GM12891 (cell line): ENCODE data around the gene OTOGL.

ENCODE experiments used
- DNase-seq: peaks from one replicate; pipeline ENCODE4 v3.0.0; 2011; ENCODE audit warnings: low spot score; ENCODE audit not compliant: insufficient read length
- FAIRE-seq: peaks from 2 replicates; lab custom pipeline; 2011; peaks lifted over from hg19 to GRCh38; lab: Jason Lieb, UNC
- PAX5 ChIP-seq: IDR thresholded peaks from 2 replicates; pipeline ENCODE4 v1.6.1; 2011; ENCODE audit warnings: low read length, moderate library complexity, mild to moderate bottlenecking; ENCODE audit not compliant: insufficient read depth, severe bottlenecking
- POLR2A ChIP-seq: IDR thresholded peaks from 2 replicates; pipeline ENCODE4 v1.6.1; 2011; ENCODE audit warnings: low read depth, low read length, control low read depth
- POLR2AphosphoS5 ChIP-seq: IDR thresholded peaks from 2 replicates; pipeline ENCODE4 v1.6.1; 2011; ENCODE audit warnings: low read depth, low read length, control low read depth
- POU2F2 ChIP-seq: IDR thresholded peaks from 2 replicates; pipeline ENCODE4 v1.6.1; 2011; ENCODE audit warnings: low read depth, mild to moderate bottlenecking, control low read depth, low read length, moderate library complexity
- SPI1 ChIP-seq: IDR thresholded peaks from 2 replicates; pipeline ENCODE4 v1.6.1; 2011; ENCODE audit warnings: low read depth, low read length, control low read depth
- TAF1 ChIP-seq: IDR thresholded peaks from 2 replicates; pipeline ENCODE4 v1.6.1; 2011; ENCODE audit warnings: low read depth, low read length, control low read depth

OTOGL gene

DNA sequence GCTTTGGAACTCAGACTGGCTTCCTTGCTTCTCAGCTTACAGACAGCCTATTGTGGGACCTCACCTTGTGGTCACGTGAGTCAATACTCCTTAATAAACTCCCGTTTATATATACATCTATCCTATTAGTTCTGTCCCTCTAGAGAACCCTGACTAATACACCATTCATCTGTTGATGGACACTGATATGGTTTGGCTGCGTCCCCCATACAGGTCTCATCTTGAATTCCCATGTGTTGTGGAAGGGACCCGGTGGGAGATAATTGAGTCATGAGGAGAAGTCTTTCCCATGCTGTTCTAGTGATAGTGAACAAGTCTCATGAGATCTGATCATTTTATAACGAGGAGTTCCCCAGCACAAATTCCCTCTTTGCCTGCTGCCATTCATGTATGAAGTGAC, 57.0 kb downstream of the OTOGL start:
- DNase-seq (no peak), FAIRE-seq (no peak)
- TF ChIP-seq POLR2AphosphoS5 (no peak), PAX5 (no peak), POLR2A (no peak), SPI1 (no peak), POU2F2 (no peak), TAF1 (no peak)

DNA sequence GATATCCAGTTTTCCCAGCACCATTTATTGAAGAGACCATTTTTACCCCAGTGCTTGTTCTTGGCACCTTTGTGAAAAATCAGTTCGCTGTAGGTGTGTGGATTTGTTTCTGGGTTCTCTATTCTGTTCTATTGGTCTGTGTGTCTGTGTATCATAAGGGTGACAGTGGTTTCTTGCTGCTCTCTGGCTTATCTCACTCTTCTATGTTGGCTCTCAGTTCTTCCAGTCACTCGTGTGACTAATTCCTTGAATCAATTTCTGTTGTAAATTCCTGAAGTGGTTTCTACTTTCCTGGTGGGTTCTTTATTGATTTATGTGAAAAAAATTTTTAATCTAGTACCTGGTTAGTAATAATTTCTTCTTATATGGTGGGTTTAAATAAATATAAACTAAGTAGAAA, 58.3 kb downstream of the OTOGL start:
- FAIRE-seq, result no peak
- no peak for TF ChIP-seq TAF1
- no peak for TF ChIP-seq POLR2A
- TF ChIP-seq PAX5, result no peak
- TF ChIP-seq POLR2AphosphoS5, result no peak
- TF ChIP-seq POU2F2, result no peak
- TF ChIP-seq SPI1, result no peak
- DNase-seq, result no peak

DNA sequence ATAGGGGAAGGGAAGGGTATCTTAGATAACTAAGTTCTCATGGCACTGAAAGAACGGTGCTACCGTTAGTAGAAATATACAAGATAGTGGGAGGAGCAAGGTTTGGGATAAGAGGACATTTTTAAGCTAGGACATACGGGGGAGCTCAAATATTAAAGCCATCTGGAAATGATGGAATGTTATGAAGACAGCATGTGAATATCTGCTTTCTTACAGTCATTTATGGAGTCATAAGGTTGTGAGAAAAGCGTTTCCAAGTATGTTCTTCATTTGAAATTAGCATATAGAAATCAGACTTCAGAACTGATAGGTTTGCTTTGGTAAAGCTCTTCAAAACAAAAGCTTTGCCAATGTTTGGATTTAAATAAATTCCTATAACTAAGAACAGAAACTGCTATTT, 62.3 kb downstream of the OTOGL start:
- no peak for FAIRE-seq

DNA sequence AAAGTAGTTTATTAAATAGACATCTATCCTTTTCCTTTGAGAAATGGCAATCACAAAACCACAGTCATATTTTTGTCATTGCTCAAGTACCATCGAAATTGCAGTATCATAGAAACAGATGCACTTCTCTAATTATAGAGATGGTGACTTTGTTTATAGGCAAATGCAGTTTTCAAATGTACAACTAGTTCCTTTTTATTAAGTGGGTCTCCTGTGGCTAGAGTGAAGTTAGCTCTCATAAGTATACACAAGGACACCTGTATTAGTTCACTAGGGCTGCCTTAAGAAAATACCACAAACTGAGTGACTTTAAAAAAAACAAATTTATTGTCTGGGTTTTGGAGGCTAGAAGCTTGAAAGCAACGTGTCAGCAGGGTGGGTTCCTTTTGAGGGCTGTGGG, 62.8 kb downstream of the OTOGL start:
- no peak for FAIRE-seq
- no peak for DNase-seq
- no peak for TF ChIP-seq PAX5
- TF ChIP-seq POLR2AphosphoS5, result no peak
- TF ChIP-seq SPI1, result no peak
- no peak for TF ChIP-seq POLR2A
- no peak for TF ChIP-seq POU2F2
- no peak for TF ChIP-seq TAF1

More for the DNA sequence above, 62.3 kb downstream of the OTOGL start:
- no peak for DNase-seq
- no peak for TF ChIP-seq POLR2A
- TF ChIP-seq POLR2AphosphoS5, result no peak
- TF ChIP-seq SPI1, result no peak
- no peak for TF ChIP-seq PAX5
- TF ChIP-seq TAF1, result no peak
- no peak for TF ChIP-seq POU2F2

GRCh38 chr12:80165746-80166145, 66.4 kb downstream of the OTOGL start:
- no peak for DNase-seq
- TF ChIP-seq TAF1, result no peak
- no peak for TF ChIP-seq POLR2AphosphoS5
- no peak for TF ChIP-seq SPI1
- TF ChIP-seq PAX5, result no peak
- TF ChIP-seq POU2F2, result no peak
- TF ChIP-seq POLR2A, result no peak
- FAIRE-seq, result no peak

- FAIRE-seq (no peak), DNase-seq (no peak)
- TF ChIP-seq SPI1, result no peak
- TF ChIP-seq PAX5, result no peak
- no peak for TF ChIP-seq POLR2A
- no peak for TF ChIP-seq TAF1
- no peak for TF ChIP-seq POLR2AphosphoS5
- TF ChIP-seq POU2F2, result no peak
Observed at GRCh38 chr12:80166751-80167150, 67.4 kb downstream of the OTOGL start.

GRCh38 chr12:80168936-80169335, 69.6 kb downstream of the OTOGL start:
- FAIRE-seq (no peak), DNase-seq (no peak)
- no peak for TF ChIP-seq POU2F2
- no peak for TF ChIP-seq TAF1
- TF ChIP-seq PAX5, result no peak
- no peak for TF ChIP-seq SPI1
- no peak for TF ChIP-seq POLR2A
- no peak for TF ChIP-seq POLR2AphosphoS5

DNA sequence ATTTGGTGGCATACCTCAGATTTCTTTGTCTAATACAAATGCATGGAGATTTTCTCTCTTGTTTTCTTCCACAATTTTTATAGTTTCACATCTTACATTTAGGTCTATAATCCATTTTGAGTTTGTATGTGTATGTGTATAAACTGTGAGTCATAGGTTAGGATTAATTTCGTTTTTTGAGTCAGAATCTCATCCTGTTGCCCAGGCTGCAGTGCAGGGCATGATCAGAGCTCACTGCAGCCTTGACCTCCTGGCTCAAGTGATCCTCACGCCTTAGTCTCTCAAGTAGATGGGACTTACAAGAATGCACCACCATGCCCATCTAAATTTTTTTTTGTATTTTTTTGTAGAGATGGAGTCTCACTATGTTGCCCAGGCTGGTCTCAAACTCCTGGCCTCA, 71.6 kb downstream of the OTOGL start:
- DNase-seq (no peak), FAIRE-seq (no peak)
- TF ChIP-seq TAF1 (no peak), POLR2AphosphoS5 (no peak), SPI1 (no peak), PAX5 (no peak), POLR2A (no peak), POU2F2 (no peak)

- no peak for FAIRE-seq
- DNase-seq, result no peak
- TF ChIP-seq POLR2AphosphoS5, result no peak
- no peak for TF ChIP-seq POU2F2
- TF ChIP-seq PAX5, result no peak
- no peak for TF ChIP-seq SPI1
- no peak for TF ChIP-seq POLR2A
Observed at GRCh38 chr12:80173083-80173864, 73.9 kb downstream of the OTOGL start.
